K562 (cell line): ENCODE results near the gene MGAT4B. TPM values are rescaled to one million over a fixed set of nuclear protein-coding genes. Genes with fewer than 3 reads are reported as not detected.

Experiments
- FOXA3 ChIP-seq, 2 experiments: fragments of 450-650 bp in 1 of 2; sonication (generic) in 1 of 2; formaldehyde crosslinking; IDR thresholded peaks in 1 of 2; conservative IDR thresholded peaks in 1 of 2; 2 replicates each; pipeline versions ENCODE4 v1.4.0 to v1.8.0; 2020 to 2022; ENCODE audit warnings: mild to moderate bottlenecking in 2 of 2, missing genetic modification reagents in 1 of 2
- JUND ChIP-seq, 2 experiments: IDR thresholded peaks; 2 replicates in 1 of 2; 3 replicates in 1 of 2; pipeline ENCODE4 v1.6.1; 2011; ENCODE audit warnings: borderline replicate concordance in 2 of 2, low read depth in 2 of 2, low read length in 2 of 2, improper control_type of control experiment in 1 of 2, missing biosample characterization in 1 of 2, missing genetic modification characterization in 1 of 2, missing genetic modification reagents in 1 of 2
- NRF1 ChIP-seq, 2 experiments: fragments of 450-650 bp; IDR thresholded peaks in 1 of 2; conservative IDR thresholded peaks in 1 of 2; 2 replicates each; pipeline ENCODE4 v1.6.1; 2014; ENCODE audit warnings: mild to moderate bottlenecking in 2 of 2
- RB1 ChIP-seq: fragments of 450-650 bp; IDR thresholded peaks from 2 replicates; pipeline ENCODE4 v1.6.1; 2017; ENCODE audit warnings: low read depth, mild to moderate bottlenecking
- YY1 ChIP-seq, 3 experiments: IDR thresholded peaks; 2 replicates each; pipeline ENCODE4 v1.6.1; 2011; ENCODE audit warnings: low read length in 2 of 3, mild to moderate bottlenecking in 2 of 3, moderate library complexity in 2 of 3, borderline replicate concordance in 1 of 3, control low read depth in 1 of 3, low read depth in 1 of 3; ENCODE audit not compliant: insufficient read depth in 3 of 3, insufficient replicate concordance in 2 of 3, control insufficient read depth in 1 of 3, insufficient read length in 1 of 3; ENCODE audit errors: extremely low read depth in 1 of 3
- ZNF316 ChIP-seq: fragments of 450-650 bp; IDR thresholded peaks from 2 replicates; pipeline ENCODE4 v1.6.1; 2016
- ZNF395 ChIP-seq: fragments of 200-800 bp; sonication (Bioruptor generic); IDR thresholded peaks from 2 replicates; pipeline ENCODE4 v1.6.1; 2017; ENCODE audit warnings: missing genetic modification characterization, missing compliant biosample characterization
- ZNF766 ChIP-seq: fragments of 200-800 bp; sonication (Bioruptor generic); conservative IDR thresholded peaks from 2 replicates; pipeline ENCODE4 v1.6.1; 2016; ENCODE audit warnings: missing genetic modification characterization, missing compliant biosample characterization
- polyA plus RNA-seq, 8 experiments: library from polyadenylated mRNA; depleted of rRNA in 4 of 8; stranded (reverse) in 5 of 8; unstranded in 3 of 8; fragments of >200 nt; fragmentation: Nextera tagmentation in 2 of 8; fragmentation: Illumina TruSeq in 1 of 8; extraction: Ambion mirVana in 2 of 8; extraction: Trizol in 1 of 8; gene quantifications; 2 replicates each; pipeline versions ENCODE4 v1.2.1 to v1.2.3, GENCODE V29; 2011 to 2014; ENCODE audit warnings: inconsistent platforms in 1 of 8, missing spikeins in 1 of 8
- total RNA-seq, 7 experiments: library from RNA; depleted of rRNA in 6 of 7; stranded (reverse); fragments of >200 nt in 6 of 7; fragmentation: Illumina TruSeq in 2 of 7; extraction: Trizol in 2 of 7; gene quantifications; 2 replicates each; pipeline versions ENCODE4 v1.2.1 to v1.2.3, GENCODE V29; 2011 to 2021; ENCODE audit warnings: low replicate concordance in 1 of 7

MGAT4B gene
- total and polyA plus RNA-seq, 9 of the 15 experiments (the other 6 are each of a cell fraction or from before 2014, with no cell fraction given) = 0.34 to 133 (median 75.4) TPM

GRCh38 chr5:179818746-179819295 lies 12.2 kb upstream of the MGAT4B start (continued):
- peak; percentile 88 for TF ChIP-seq ZNF395 (CRISPR knock-in tag)
- TF ChIP-seq ZNF766 (CRISPR knock-in tag) = peak; percentile 41; the same call in 1 of the 2 replicates
- peak; percentile 60 for TF ChIP-seq ZNF316
- peak; percentile 99 for TF ChIP-seq JUND (IDR thresholded peaks at IDR 0.05; ENCODE audit: borderline replicate concordance, low read depth, low read length)
- TF ChIP-seq JUND (tag; IDR thresholded peaks at IDR 0.05; ENCODE audit: borderline replicate concordance, low read depth, low read length) = peak; percentile 95; the same call in 1 of the 3 replicates
- peak; percentile 53 to 64 for TF ChIP-seq NRF1 (conservative IDR thresholded peaks at IDR 0.05 in 1 of 2, IDR thresholded peaks at IDR 0.05 in 1 of 2)
- TF ChIP-seq FOXA3 (CRISPR knock-in tag; conservative IDR thresholded peaks at IDR 0.05 in 1 of 2, IDR thresholded peaks at IDR 0.05 in 1 of 2) = peak; percentile 91 to 95
- TF ChIP-seq YY1 (IDR thresholded peaks at IDR 0.05; ENCODE audit: borderline replicate concordance in 1 of 3, control insufficient read depth in 1 of 3, extremely low read depth in 1 of 3, insufficient read depth in 3 of 3, insufficient read length in 1 of 3, insufficient replicate concordance in 2 of 3, low read depth in 1 of 3, low read length in 2 of 3) = peak in 1 of 3 experiments; percentile 34
- peak; percentile 86 for TF ChIP-seq RB1
